A549 (cell line): ENCODE measurements around the gene ALDH1A3.

Experiments
- CTCF ChIP-seq: fragments of >200 bp; sonication (Bioruptor Twin); formaldehyde crosslinking; IDR thresholded peaks from 3 replicates; pipeline ENCODE4 v1.5.1; 2016
- EHMT2 ChIP-seq: fragments of 200-600 bp; sonication (generic); IDR thresholded peaks from 2 replicates; pipeline ENCODE4 v1.6.1; 2016; ENCODE audit warnings: antibody characterized with exemption, low read depth, mild to moderate bottlenecking, moderate library complexity
- MAX ChIP-seq: IDR thresholded peaks from 2 replicates; pipeline ENCODE4 v1.6.1; 2012
- POLR2A ChIP-seq: IDR thresholded peaks from 2 replicates; pipeline ENCODE4 v1.6.1; 2012; ENCODE audit warnings: mild to moderate bottlenecking, low read length
- RCOR1 ChIP-seq: fragments of 150-350 bp; IDR thresholded peaks from 2 replicates; pipeline ENCODE4 v1.6.1; 2014; ENCODE audit warnings: antibody characterized with exemption, low read length, low read depth
- RFX5 ChIP-seq: fragments of 450-650 bp; IDR thresholded peaks from 2 replicates; pipeline ENCODE4 v1.7.1; 2014; ENCODE audit warnings: antibody characterized with exemption, mild to moderate bottlenecking, moderate library complexity
- TP53 ChIP-seq: fragments of 250-450 bp; sonication (Bioruptor Pico); IDR thresholded peaks from 2 replicates; pipeline ENCODE4 v1.5.0; 2021; ENCODE audit warnings: mild to moderate bottlenecking, moderate library complexity

GRCh38 chr15:100893261-100893963, 13.8 kb downstream of the ALDH1A3 start:
- TF ChIP-seq CTCF (no peak), RCOR1 (no peak), EHMT2 (no peak), RFX5 (no peak), MAX (no peak), TP53 (CRISPR knock-in tag) (no peak), POLR2A (no peak)
